GM23338 (cell line): ENCODE results near the gene SEC14L3. TPM values are rescaled to one million over a fixed set of nuclear protein-coding genes. Genes with fewer than 3 reads are reported as not detected.
"Not testable (repeated sequence)": the region's sequence is repeated elsewhere in the genome, so short reads cannot be mapped to it uniquely, and the experiment has no call there.

Experiments
- ATAC-seq: fragments of 200-7000 bp; cut with Tn5 transposase; 3 replicates; pipeline ENCODE4 v1.9.1; 2020
- DNase-seq: peaks from one replicate; pipeline ENCODE4 v3.0.0-alpha.2; 2015; ENCODE audit warnings: low spot score
- H2AFZ ChIP-seq: fragments of 200-600 bp; sonication (generic); 2 replicates; pipeline ENCODE4 v1.8.0; 2016; ENCODE audit warnings: antibody characterized with exemption, mild to moderate bottlenecking, moderate library complexity
- H3F3A ChIP-seq: fragments of 200-600 bp; sonication (generic); replicated peaks from 2 replicates; pipeline ENCODE4 v1.8.0; 2017; ENCODE audit warnings: antibody characterized with exemption, mixed run types, low read depth
- H3K27ac ChIP-seq: fragments of 200-600 bp; sonication (generic); 2 replicates; pipeline ENCODE4 v1.6.1; 2016; ENCODE audit warnings: low read depth
- H3K27me3 ChIP-seq: fragments of 200-600 bp; sonication (generic); 2 replicates; pipeline ENCODE4 v1.8.0; 2016; ENCODE audit warnings: mild to moderate bottlenecking, mixed run types, moderate library complexity; ENCODE audit not compliant: insufficient read depth
- H3K36me3 ChIP-seq: fragments of 200-600 bp; sonication (generic); 2 replicates; pipeline ENCODE4 v1.8.0; 2016; ENCODE audit warnings: mild to moderate bottlenecking; ENCODE audit not compliant: insufficient read depth
- H3K4me1 ChIP-seq: fragments of 200-600 bp; sonication (generic); 2 replicates; pipeline ENCODE4 v1.8.0; 2016; ENCODE audit warnings: mild to moderate bottlenecking, moderate library complexity; ENCODE audit not compliant: insufficient read depth
- H3K4me2 ChIP-seq: fragments of 200-600 bp; sonication (generic); 2 replicates; pipeline ENCODE4 v1.7.1; 2017; ENCODE audit warnings: mixed run types
- H3K4me3 ChIP-seq: fragments of 200-600 bp; sonication (generic); 2 replicates; pipeline ENCODE4 v1.6.1; 2016; ENCODE audit warnings: mixed run types
- H3K79me2 ChIP-seq: fragments of 200-600 bp; sonication (generic); replicated peaks from 2 replicates; pipeline ENCODE4 v1.8.0; 2017; ENCODE audit warnings: mild to moderate bottlenecking; ENCODE audit not compliant: insufficient read depth
- H3K9me2 ChIP-seq: fragments of 200-600 bp; sonication (generic); 2 replicates; pipeline ENCODE4 v1.8.0; 2017; ENCODE audit not compliant: insufficient read depth
- H4K20me1 ChIP-seq: fragments of 200-600 bp; sonication (generic); replicated peaks from 2 replicates; pipeline ENCODE4 v1.8.0; 2017; ENCODE audit warnings: mild to moderate bottlenecking; ENCODE audit not compliant: insufficient read depth
- H3K27ac Mint-ChIP-seq: 2 replicates; pipeline ENCODE4 v1.8.0; 2020; ENCODE audit warnings: inconsistent platforms, mild to moderate bottlenecking, moderate library complexity, mixed read lengths
- H3K27me3 Mint-ChIP-seq: 3 replicates; pipeline ENCODE4 v1.8.0; 2022; ENCODE audit warnings: low read depth, mild to moderate bottlenecking, moderate library complexity, mixed read lengths, inconsistent platforms; ENCODE audit not compliant: insufficient read depth, poor library complexity
- H3K36me3 Mint-ChIP-seq: 3 replicates; pipeline ENCODE4 v1.8.0; 2021; ENCODE audit warnings: low read depth, mild to moderate bottlenecking, inconsistent platforms, moderate library complexity, mixed read lengths
- H3K4me1 Mint-ChIP-seq: 3 replicates; pipeline ENCODE4 v1.8.0; 2020; ENCODE audit warnings: mild to moderate bottlenecking, inconsistent platforms, mixed read lengths
- H3K4me3 Mint-ChIP-seq: 3 replicates; pipeline ENCODE4 v1.8.0; 2021; ENCODE audit warnings: moderate library complexity, mild to moderate bottlenecking, inconsistent platforms, mixed read lengths
- H3K9me3 Mint-ChIP-seq: 3 replicates; pipeline ENCODE4 v1.8.0; 2020; ENCODE audit warnings: moderate library complexity, mild to moderate bottlenecking, inconsistent platforms, mixed read lengths
- JUNB ChIP-seq: IDR thresholded peaks from one replicate; pipeline ENCODE4 v1.6.1; 2016; ENCODE audit warnings: antibody characterized with exemption; ENCODE audit not compliant: unreplicated experiment
- ZNF114 ChIP-seq: fragments of 250-450 bp; sonication (Bioruptor Pico); IDR thresholded peaks from 2 replicates; pipeline ENCODE4 v1.5.0; 2020; ENCODE audit warnings: mild to moderate bottlenecking, moderate library complexity
- polyA plus RNA-seq: library from polyadenylated mRNA; unstranded; fragments of >200 nt; fragmentation: Nextera tagmentation; extraction: Ambion mirVana; gene quantifications from 2 replicates; pipeline ENCODE4 v1.2.1, GENCODE V29; 2016
- total RNA-seq: library from RNA; depleted of rRNA; stranded (reverse); fragments of >200 nt; shearing (Covaris generic); gene quantifications from 2 replicates; pipeline ENCODE4 v1.2.3, GENCODE V29; 2014
- TF ChIP-seq, protein P1 (sequence below): fragments of 250-450 bp; sonication (Bioruptor Pico); IDR thresholded peaks from 2 replicates; pipeline ENCODE4 v1.5.0; 2020; ENCODE audit warnings: mild to moderate bottlenecking, moderate library complexity
- TF ChIP-seq, protein P2 (sequence below): IDR thresholded peaks from 2 replicates; pipeline ENCODE4 v1.6.1; 2016; ENCODE audit warnings: antibody characterized with exemption

Gene SEC14L3
- total and polyA plus RNA-seq, 2 experiments from 2014 or later = not detected

- not testable (repeated sequence) for H3F3A ChIP-seq, H3K9me2 ChIP-seq, H3K27ac ChIP-seq
Observed at GRCh38 chr22:30460555-30460954, 11.3 kb downstream of the SEC14L3 start.

DNA sequence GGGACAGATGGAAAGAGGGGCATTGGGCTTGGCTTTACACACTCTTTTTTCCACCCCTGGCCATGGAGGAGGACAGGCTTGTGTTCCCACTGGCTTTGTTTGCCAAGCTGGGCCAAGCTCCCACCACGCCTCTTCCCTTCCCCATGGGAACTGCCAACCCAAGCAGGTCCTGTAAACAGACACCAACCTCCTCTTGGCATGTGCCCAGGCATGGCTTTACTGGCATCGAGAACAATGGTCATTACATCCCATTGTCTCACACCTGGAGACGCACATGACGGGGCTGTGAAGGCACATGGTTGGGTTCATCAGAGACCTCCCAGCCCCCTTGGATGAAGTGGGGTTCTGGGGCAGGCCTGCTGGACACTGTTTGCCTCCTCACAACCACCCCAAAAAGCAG, 11.7 kb downstream of the SEC14L3 start:
- no peaks in the 10 kb centered on the region for H3K36me3 Mint-ChIP-seq
- Histone ChIP-seq H3K4me1 (no peaks in the 10 kb centered on the region), H3F3A (no peaks in the 10 kb centered on the region), H3K79me2 (no peaks in the 10 kb centered on the region), H4K20me1 (no peaks in the 10 kb centered on the region), H3K9me2 (no peaks in the 10 kb centered on the region), H3K4me3 (no peak overlapping the region), H3K27me3 (no peaks in the 10 kb centered on the region), H3K4me2 (no peak overlapping the region), H2AFZ (no peak overlapping the region), H3K27ac (no peak overlapping the region), H3K36me3 (no peaks in the 10 kb centered on the region)
- peaks cover 3% of the 10 kb centered on the region; the same call in 1 of the 3 replicates for H3K4me1 Mint-ChIP-seq
- DNase-seq (no peak), ATAC-seq (no peak)
- TF ChIP-seq JUNB (no peak), ZNF114 (no peak)
- TF ChIP-seq, protein P1, sequence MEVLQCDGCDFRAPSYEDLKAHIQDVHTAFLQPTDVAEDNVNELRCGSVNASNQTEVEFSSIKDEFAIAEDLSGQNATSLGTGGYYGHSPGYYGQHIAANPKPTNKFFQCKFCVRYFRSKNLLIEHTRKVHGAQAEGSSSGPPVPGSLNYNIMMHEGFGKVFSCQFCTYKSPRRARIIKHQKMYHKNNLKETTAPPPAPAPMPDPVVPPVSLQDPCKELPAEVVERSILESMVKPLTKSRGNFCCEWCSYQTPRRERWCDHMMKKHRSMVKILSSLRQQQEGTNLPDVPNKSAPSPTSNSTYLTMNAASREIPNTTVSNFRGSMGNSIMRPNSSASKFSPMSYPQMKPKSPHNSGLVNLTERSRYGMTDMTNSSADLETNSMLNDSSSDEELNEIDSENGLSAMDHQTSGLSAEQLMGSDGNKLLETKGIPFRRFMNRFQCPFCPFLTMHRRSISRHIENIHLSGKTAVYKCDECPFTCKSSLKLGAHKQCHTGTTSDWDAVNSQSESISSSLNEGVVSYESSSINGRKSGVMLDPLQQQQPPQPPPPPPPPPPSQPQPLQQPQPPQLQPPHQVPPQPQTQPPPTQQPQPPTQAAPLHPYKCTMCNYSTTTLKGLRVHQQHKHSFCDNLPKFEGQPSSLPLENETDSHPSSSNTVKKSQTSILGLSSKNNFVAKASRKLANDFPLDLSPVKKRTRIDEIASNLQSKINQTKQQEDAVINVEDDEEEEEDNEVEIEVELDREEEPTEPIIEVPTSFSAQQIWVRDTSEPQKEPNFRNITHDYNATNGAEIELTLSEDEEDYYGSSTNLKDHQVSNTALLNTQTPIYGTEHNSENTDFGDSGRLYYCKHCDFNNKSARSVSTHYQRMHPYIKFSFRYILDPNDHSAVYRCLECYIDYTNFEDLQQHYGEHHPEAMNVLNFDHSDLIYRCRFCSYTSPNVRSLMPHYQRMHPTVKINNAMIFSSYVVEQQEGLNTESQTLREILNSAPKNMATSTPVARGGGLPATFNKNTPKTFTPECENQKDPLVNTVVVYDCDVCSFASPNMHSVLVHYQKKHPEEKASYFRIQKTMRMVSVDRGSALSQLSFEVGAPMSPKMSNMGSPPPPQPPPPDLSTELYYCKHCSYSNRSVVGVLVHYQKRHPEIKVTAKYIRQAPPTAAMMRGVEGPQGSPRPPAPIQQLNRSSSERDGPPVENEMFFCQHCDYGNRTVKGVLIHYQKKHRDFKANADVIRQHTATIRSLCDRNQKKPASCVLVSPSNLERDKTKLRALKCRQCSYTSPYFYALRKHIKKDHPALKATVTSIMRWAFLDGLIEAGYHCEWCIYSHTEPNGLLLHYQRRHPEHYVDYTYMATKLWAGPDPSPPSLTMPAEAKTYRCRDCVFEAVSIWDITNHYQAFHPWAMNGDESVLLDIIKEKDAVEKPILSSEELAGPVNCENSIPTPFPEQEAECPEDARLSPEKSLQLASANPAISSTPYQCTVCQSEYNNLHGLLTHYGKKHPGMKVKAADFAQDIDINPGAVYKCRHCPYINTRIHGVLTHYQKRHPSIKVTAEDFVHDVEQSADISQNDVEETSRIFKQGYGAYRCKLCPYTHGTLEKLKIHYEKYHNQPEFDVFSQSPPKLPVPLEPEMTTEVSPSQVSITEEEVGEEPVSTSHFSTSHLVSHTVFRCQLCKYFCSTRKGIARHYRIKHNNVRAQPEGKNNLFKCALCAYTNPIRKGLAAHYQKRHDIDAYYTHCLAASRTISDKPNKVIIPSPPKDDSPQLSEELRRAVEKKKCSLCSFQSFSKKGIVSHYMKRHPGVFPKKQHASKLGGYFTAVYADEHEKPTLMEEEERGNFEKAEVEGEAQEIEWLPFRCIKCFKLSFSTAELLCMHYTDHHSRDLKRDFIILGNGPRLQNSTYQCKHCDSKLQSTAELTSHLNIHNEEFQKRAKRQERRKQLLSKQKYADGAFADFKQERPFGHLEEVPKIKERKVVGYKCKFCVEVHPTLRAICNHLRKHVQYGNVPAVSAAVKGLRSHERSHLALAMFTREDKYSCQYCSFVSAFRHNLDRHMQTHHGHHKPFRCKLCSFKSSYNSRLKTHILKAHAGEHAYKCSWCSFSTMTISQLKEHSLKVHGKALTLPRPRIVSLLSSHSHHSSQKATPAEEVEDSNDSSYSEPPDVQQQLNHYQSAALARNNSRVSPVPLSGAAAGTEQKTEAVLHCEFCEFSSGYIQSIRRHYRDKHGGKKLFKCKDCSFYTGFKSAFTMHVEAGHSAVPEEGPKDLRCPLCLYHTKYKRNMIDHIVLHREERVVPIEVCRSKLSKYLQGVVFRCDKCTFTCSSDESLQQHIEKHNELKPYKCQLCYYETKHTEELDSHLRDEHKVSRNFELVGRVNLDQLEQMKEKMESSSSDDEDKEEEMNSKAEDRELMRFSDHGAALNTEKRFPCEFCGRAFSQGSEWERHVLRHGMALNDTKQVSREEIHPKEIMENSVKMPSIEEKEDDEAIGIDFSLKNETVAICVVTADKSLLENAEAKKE = no peak
- TF ChIP-seq, protein P2, sequence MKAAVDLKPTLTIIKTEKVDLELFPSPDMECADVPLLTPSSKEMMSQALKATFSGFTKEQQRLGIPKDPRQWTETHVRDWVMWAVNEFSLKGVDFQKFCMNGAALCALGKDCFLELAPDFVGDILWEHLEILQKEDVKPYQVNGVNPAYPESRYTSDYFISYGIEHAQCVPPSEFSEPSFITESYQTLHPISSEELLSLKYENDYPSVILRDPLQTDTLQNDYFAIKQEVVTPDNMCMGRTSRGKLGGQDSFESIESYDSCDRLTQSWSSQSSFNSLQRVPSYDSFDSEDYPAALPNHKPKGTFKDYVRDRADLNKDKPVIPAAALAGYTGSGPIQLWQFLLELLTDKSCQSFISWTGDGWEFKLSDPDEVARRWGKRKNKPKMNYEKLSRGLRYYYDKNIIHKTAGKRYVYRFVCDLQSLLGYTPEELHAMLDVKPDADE = no peak
- peaks cover 7% of the 10 kb centered on the region for H3K27me3 Mint-ChIP-seq
- H3K4me3 Mint-ChIP-seq = no peak overlapping the region
- H3K27ac Mint-ChIP-seq = no peak overlapping the region
- no peaks in the 10 kb centered on the region; the same call in 2 of the 3 replicates for H3K9me3 Mint-ChIP-seq

More at GRCh38 chr22:30460555-30460954, 11.3 kb downstream of the SEC14L3 start:
- not testable (repeated sequence) for H3K27ac Mint-ChIP-seq, H3K4me3 ChIP-seq, H3K27me3 ChIP-seq, H3K36me3 Mint-ChIP-seq, H3K4me1 ChIP-seq, H3K36me3 ChIP-seq, H3K4me2 ChIP-seq, H3K9me3 Mint-ChIP-seq, H3K4me3 Mint-ChIP-seq, ATAC-seq, H4K20me1 ChIP-seq, H3K4me1 Mint-ChIP-seq, H2AFZ ChIP-seq, DNase-seq, H3K79me2 ChIP-seq, H3K27me3 Mint-ChIP-seq
